SH-SY5Y (cell line): ENCODE results near the gene TUBG1.

ENCODE experiments used
- GATA2 ChIP-seq: IDR thresholded peaks from 2 replicates; pipeline ENCODE4 v1.6.1; 2011; ENCODE audit warnings: mild to moderate bottlenecking, low read depth, low read length
- GATA3 ChIP-seq: IDR thresholded peaks from 2 replicates; pipeline ENCODE4 v1.6.1; 2011; ENCODE audit warnings: low read depth, mild to moderate bottlenecking, low read length, moderate library complexity

DNA sequence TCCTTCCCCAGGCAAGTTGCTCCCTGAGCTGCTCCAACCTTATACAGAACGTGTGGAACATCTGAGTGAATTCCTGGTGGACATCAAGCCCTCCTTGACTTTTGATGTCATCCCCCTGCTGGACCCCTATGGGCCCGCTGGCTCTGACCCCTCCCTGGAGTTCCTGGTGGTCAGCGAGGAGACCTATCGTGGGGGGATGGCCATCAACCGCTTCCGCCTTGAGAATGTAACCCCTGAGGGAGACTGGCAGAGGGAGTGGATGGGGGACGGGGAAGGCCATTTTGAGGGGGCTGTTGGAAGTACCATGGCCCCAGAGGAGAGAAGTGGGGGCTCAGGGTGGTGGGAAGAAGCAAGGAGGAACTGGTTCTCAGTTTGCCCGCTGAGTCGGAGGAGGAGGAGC lies 45.5 kb upstream of the TUBG1 start:
- TF ChIP-seq GATA2 = no peak
- TF ChIP-seq GATA3 = no peak
